H1 (cell line): Measurements from ENCODE around the gene CDCA7. TPM values are rescaled to one million over a fixed set of nuclear protein-coding genes. Genes with fewer than 3 reads are reported as not detected.

ENCODE experiments used
- KDM1A ChIP-seq: fragments of 200-600, 300-600 bp; sonication (generic); IDR thresholded peaks from 2 replicates; pipeline ENCODE4 v1.7.1; 2016; ENCODE audit warnings: mild to moderate bottlenecking, low read length, borderline replicate concordance
- MAX ChIP-seq: IDR thresholded peaks from 2 replicates; pipeline ENCODE4 v1.6.1; 2012; ENCODE audit warnings: inconsistent platforms
- SP1 ChIP-seq: IDR thresholded peaks from 2 replicates; pipeline ENCODE4 v1.6.1; 2011; ENCODE audit warnings: low read depth, low read length
- TAF7 ChIP-seq: optimal IDR thresholded peaks from 2 replicates; pipeline ENCODE3; 2011; ENCODE audit warnings: low read depth, mild to moderate bottlenecking, inconsistent platforms, low read length, moderate library complexity, borderline replicate concordance
- TCF12 ChIP-seq: IDR thresholded peaks from 2 replicates; pipeline ENCODE4 v1.6.1; 2011; ENCODE audit warnings: low read depth, mild to moderate bottlenecking, low read length
- polyA plus RNA-seq, 7 experiments: library from polyadenylated mRNA; depleted of rRNA in 3 of 7; stranded (reverse) in 5 of 7; unstranded in 2 of 7; fragments of >200 nt in 5 of 7; fragments of 200-250 nt in 2 of 7; gene quantifications; 1 replicate in 5 of 7; 2 replicates in 1 of 7; 4 replicates in 1 of 7; pipeline versions ENCODE4 v1.2.1 to v1.2.3, GENCODE V29; 2011 to 2013; ENCODE audit warnings: missing spikeins in 2 of 7, mixed read lengths in 2 of 7
- total RNA-seq: library from RNA; stranded (reverse); fragmentation: NEBNext Ultra II Directional; extraction: Animal tissue kit (Norgen Biotek cat#: 25700); gene quantifications from 2 replicates; pipeline ENCODE4 v1.2.1, GENCODE V29; 2021

The CDCA7 gene
- total and polyA plus RNA-seq, 2 of the 8 experiments (the other 6 are each of a cell fraction or from before 2014, with no cell fraction given): 64.4 to 80.4 TPM

- TF ChIP-seq MAX (no peak), TCF12 (no peak), KDM1A (no peak), TAF7 (no peak), SP1 (no peak)
Observed at GRCh38 chr2:173386021-173386737, 31.5 kb downstream of the CDCA7 start (continued).
